GM12878 (cell line): ENCODE data around the gene MED19. TPM values are rescaled to one million over a fixed set of nuclear protein-coding genes. Genes with fewer than 3 reads are reported as not detected.

Source experiments
- ATAC-seq: fragments of 200-7000 bp; cut with Tn5 transposase; 3 replicates; pipeline ENCODE4 v1.9.1; 2020; ENCODE audit warnings: mild to moderate bottlenecking, moderate library complexity
- BruUV-seq: library from RNA; stranded (reverse); fragments of 400-500 nt; replicated peaks from 2 replicates; lab custom pipeline; 2021; lab: Mats Ljungman, UMichigan
- CTCF ChIA-PET: fragments of 300-600 bp; sonication (Branson Sonifier 250); formaldehyde crosslinking; extraction: SDS; loops from one replicate; lab custom pipeline; 2021; ENCODE audit warnings: inconsistent platforms; lab: Yijun Ruan, JAX
- POLR2A ChIA-PET: fragments of 350-600 bp; formaldehyde crosslinking; extraction: SDS; loops from one replicate; lab custom pipeline; 2021; ENCODE audit warnings: inconsistent platforms; lab: Charles Lee
- RAD21 ChIA-PET: fragments of 300-600 bp; sonication (Branson Sonifier 250); formaldehyde crosslinking; loops from one replicate; lab custom pipeline; 2023; ENCODE audit warnings: antibody characterized with exemption; ENCODE audit not compliant: unreplicated experiment; lab: Charles Lee
- SMC1A ChIA-PET: fragments of 300-600 bp; sonication (Branson Sonifier 250); formaldehyde crosslinking; loops from one replicate; lab custom pipeline; 2023; ENCODE audit not compliant: unreplicated experiment, uncharacterized antibody; lab: Charles Lee
- DNase-seq: peaks from one replicate; pipeline ENCODE4 v3.0.0-alpha.2; 2011; ENCODE audit warnings: low read depth, low spot score
- FAIRE-seq: peaks from 3 replicates; lab custom pipeline; 2011; peaks lifted over from hg19 to GRCh38; lab: Jason Lieb, UNC
- H2AFZ ChIP-seq: 2 replicates; pipeline ENCODE4 v1.6.0; 2011; ENCODE audit warnings: low read depth, low read length, control low read depth; ENCODE audit not compliant: control insufficient read depth
- H3K27ac ChIP-seq: 2 replicates; pipeline ENCODE4 v1.5.1; 2011; ENCODE audit warnings: control low read depth; ENCODE audit not compliant: control insufficient read depth, insufficient read depth
- H3K27me3 ChIP-seq, 2 experiments: replicated peaks in 1 of 2; 2 replicates each; pipeline versions ENCODE4 v1.6.0 to v1.6.1; 2011; ENCODE audit warnings: low read length in 1 of 2; ENCODE audit not compliant: control insufficient read depth in 2 of 2, insufficient read depth in 2 of 2
- H3K36me3 ChIP-seq, 2 experiments: 2 replicates each; pipeline ENCODE4 v1.5.1; 2011; ENCODE audit warnings: low read length in 1 of 2; ENCODE audit not compliant: control insufficient read depth in 2 of 2, insufficient read depth in 2 of 2
- H3K4me1 ChIP-seq: 2 replicates; pipeline ENCODE4 v1.6.1; 2011; ENCODE audit warnings: mild to moderate bottlenecking, low read length, moderate library complexity, mixed read lengths; ENCODE audit not compliant: control insufficient read depth, insufficient read depth
- H3K4me2 ChIP-seq: 2 replicates; pipeline ENCODE4 v1.6.0; 2011; ENCODE audit warnings: control low read depth; ENCODE audit not compliant: control insufficient read depth, insufficient read depth
- H3K4me3 ChIP-seq: fragments of 200-600 bp; sonication (generic); 2 replicates; pipeline ENCODE4 v1.5.1; 2016
- H3K79me2 ChIP-seq: 2 replicates; pipeline ENCODE4 v1.6.0; 2011; ENCODE audit warnings: low read length; ENCODE audit not compliant: control insufficient read depth, insufficient read depth
- H3K9ac ChIP-seq: 2 replicates; pipeline ENCODE4 v1.8.0; 2011; ENCODE audit warnings: low read length, control low read depth, mixed read lengths; ENCODE audit not compliant: control insufficient read depth, insufficient read depth
- H3K9me3 ChIP-seq: replicated peaks from 3 replicates; pipeline ENCODE4 v1.5.1; 2011; ENCODE audit warnings: mild to moderate bottlenecking, low read length; ENCODE audit not compliant: control insufficient read depth, insufficient read depth
- H4K20me1 ChIP-seq: 2 replicates; pipeline ENCODE4 v1.6.0; 2011; ENCODE audit not compliant: control insufficient read depth, insufficient read depth
- BCL3 ChIP-seq: IDR thresholded peaks from 2 replicates; pipeline ENCODE4 v1.6.1; 2011; ENCODE audit warnings: borderline replicate concordance, low read depth, mild to moderate bottlenecking, moderate library complexity, low read length; ENCODE audit not compliant: insufficient read depth, poor library complexity, severe bottlenecking
- E2F4 ChIP-seq: IDR thresholded peaks from 2 replicates; pipeline ENCODE4 v1.6.1; 2012; ENCODE audit warnings: low read depth, low read length, improper control_type of control experiment
- FOXK2 ChIP-seq: fragments of 450-650 bp; IDR thresholded peaks from 2 replicates; pipeline ENCODE4 v1.6.1; 2017; ENCODE audit warnings: mild to moderate bottlenecking, moderate library complexity
- GABPA ChIP-seq: IDR thresholded peaks from 2 replicates; pipeline ENCODE4 v1.6.1; 2014; ENCODE audit warnings: antibody characterized with exemption, low read depth, mild to moderate bottlenecking, inconsistent platforms
- HDAC2 ChIP-seq: fragments of 200-600 bp; sonication (generic); IDR thresholded peaks from 2 replicates; pipeline ENCODE4 v1.6.1; 2017
- MYC ChIP-seq: IDR thresholded peaks from 2 replicates; pipeline ENCODE4 v1.6.1; 2011; ENCODE audit warnings: mild to moderate bottlenecking, low read length, moderate library complexity, inconsistent platforms; ENCODE audit not compliant: insufficient read depth, insufficient replicate concordance, insufficient read length, severe bottlenecking
- NR2C2 ChIP-seq: IDR thresholded peaks from 2 replicates; pipeline ENCODE4 v1.6.1; 2011; ENCODE audit warnings: borderline replicate concordance, low read depth; ENCODE audit not compliant: control insufficient read depth, insufficient read length
- NRF1 ChIP-seq: conservative IDR thresholded peaks from 2 replicates; pipeline ENCODE4 v1.6.1; 2011; ENCODE audit warnings: mild to moderate bottlenecking, low read depth, low read length, improper control_type of control experiment
- RB1 ChIP-seq: fragments of 450-650 bp; formaldehyde crosslinking; IDR thresholded peaks from 2 replicates; pipeline ENCODE4 v1.6.1; 2017; ENCODE audit warnings: mild to moderate bottlenecking, borderline replicate concordance
- RFX5 ChIP-seq: IDR thresholded peaks from 2 replicates; pipeline ENCODE4 v1.6.1; 2011; ENCODE audit warnings: low read depth, low read length, improper control_type of control experiment
- SMARCA5 ChIP-seq: fragments of 450-650 bp; IDR thresholded peaks from 2 replicates; pipeline ENCODE4 v1.6.1; 2017; ENCODE audit warnings: mild to moderate bottlenecking
- SUZ12 ChIP-seq: fragments of 200-600 bp; sonication (generic); IDR thresholded peaks from one replicate; pipeline ENCODE4 v1.6.1; 2018; ENCODE audit warnings: antibody characterized with exemption, mild to moderate bottlenecking; ENCODE audit not compliant: unreplicated experiment
- TAF1 ChIP-seq: IDR thresholded peaks from 2 replicates; pipeline ENCODE4 v1.6.1; 2011; ENCODE audit warnings: mild to moderate bottlenecking, low read depth, low read length, borderline replicate concordance
- TBL1XR1 ChIP-seq: IDR thresholded peaks from 2 replicates; pipeline ENCODE4 v1.6.1; 2012; ENCODE audit warnings: low read depth, low read length, improper control_type of control experiment
- YBX1 ChIP-seq: fragments of 450-650 bp; IDR thresholded peaks from 2 replicates; pipeline ENCODE4 v1.6.1; 2016; ENCODE audit warnings: antibody characterized with exemption
- ZSCAN29 ChIP-seq: fragments of 450-650 bp; IDR thresholded peaks from 2 replicates; pipeline ENCODE4 v1.6.1; 2017; ENCODE audit warnings: mild to moderate bottlenecking, moderate library complexity
- WGBS: methylation state at CpG from one replicate; pipeline ENCODE4 v1.1.6; 2016; ENCODE audit warnings: low lambda C conversion rate; ENCODE audit not compliant: insufficient replicate concordance, insufficient coverage; ENCODE audit errors: missing lambda C conversion rate; 5-methylcytosine and 5-hydroxymethylcytosine counted together
- in situ Hi-C: fragments of 300-500 bp; cut with MboI; formaldehyde crosslinking; loops from 9 replicates; pipeline ENCODE4 v1.14.3; 2018; ENCODE audit warnings: mixed read lengths
- intact Hi-C: fragments of 100-400 bp; cut with micrococcal nuclease; formaldehyde crosslinking; loops from one replicate; pipeline ENCODE4 v1.14.2; 2022; ENCODE audit not compliant: unreplicated experiment
- polyA plus RNA-seq, 11 experiments: library from polyadenylated mRNA; depleted of rRNA in 4 of 11; unstranded in 6 of 11; stranded (reverse) in 5 of 11; fragments of >200 nt; fragmentation: Nextera tagmentation in 4 of 11; fragmentation: Illumina TruSeq in 1 of 11; extraction: Ambion mirVana in 4 of 11; extraction: Trizol in 1 of 11; gene quantifications; 1 replicate in 1 of 11; 2 replicates in 10 of 11; pipeline versions ENCODE4 v1.2.1 to v1.2.3, GENCODE V29; 2011 to 2016; ENCODE audit warnings: inconsistent platforms in 2 of 11, missing spikeins in 2 of 11, low read depth in 1 of 11
- total RNA-seq, 4 experiments: library from RNA; depleted of rRNA in 3 of 4; stranded (reverse); fragments of >200 nt in 3 of 4; fragmentation: Illumina TruSeq in 1 of 4; extraction: Trizol in 1 of 4; gene quantifications; 2 replicates each; pipeline versions ENCODE4 v1.2.1 to v1.2.3, GENCODE V29; 2013 to 2021
- TF ChIP-seq, protein P1 (sequence below): IDR thresholded peaks from 2 replicates; pipeline ENCODE4 v1.6.1; 2012; ENCODE audit warnings: low read depth, low read length, improper control_type of control experiment

MED19 gene
- total and polyA plus RNA-seq, 10 of the 15 experiments (the other 5 are each of a cell fraction or from before 2014, with no cell fraction given): 4.9 to 28.2 (median 17.3) TPM

GRCh38 chr11:57699813-57700212, 12.2 kb downstream of the MED19 start:
- TF ChIP-seq RFX5: no peak
- no peak for TF ChIP-seq ZSCAN29
- TF ChIP-seq SMARCA5: no peak
- no peak for TF ChIP-seq YBX1
- no peak for TF ChIP-seq MYC
- no peak for TF ChIP-seq TBL1XR1
- no peak for TF ChIP-seq BCL3
- no peak for TF ChIP-seq RB1
- TF ChIP-seq HDAC2: no peak
- TF ChIP-seq SUZ12: no peak
- TF ChIP-seq NRF1: no peak
- TF ChIP-seq, protein P1, sequence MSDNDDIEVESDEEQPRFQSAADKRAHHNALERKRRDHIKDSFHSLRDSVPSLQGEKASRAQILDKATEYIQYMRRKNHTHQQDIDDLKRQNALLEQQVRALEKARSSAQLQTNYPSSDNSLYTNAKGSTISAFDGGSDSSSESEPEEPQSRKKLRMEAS: no peak
- no peak for TF ChIP-seq FOXK2
- TF ChIP-seq GABPA: no peak
- no peak for TF ChIP-seq NR2C2
- no peak for TF ChIP-seq E2F4
- no peak for TF ChIP-seq TAF1
- intact Hi-C loops: no loop called here
- no peaks in the 10 kb centered on the region for H3K9me3 ChIP-seq
- peaks cover 24 to 43% of the 10 kb centered on the region in 2 experiments for H3K36me3 ChIP-seq
- H3K4me3 ChIP-seq: no peak overlapping the region
- H3K9ac ChIP-seq: no peak overlapping the region
- SMC1A ChIA-PET: interaction anchor here (0.7 to 1.5 kb wide), 3 partner anchors 14 to 860 kb away, joined by 3 to 4 read pairs (median 3); no protein-coding TSS in a partner anchor
- DNase-seq (no peak), ATAC-seq (no peak), FAIRE-seq (no peak)
- CTCF ChIA-PET: interaction anchor here (1.1 kb wide), 1 partner anchor 101 kb away, joined by 4 read pairs; no protein-coding TSS in a partner anchor
- RAD21 ChIA-PET: interaction anchor here (1.3 kb wide), 1 partner anchor 101 kb away, joined by 4 read pairs; no protein-coding TSS in a partner anchor
- H3K27me3 ChIP-seq: no peaks in the 10 kb centered on the region
- H3K79me2 ChIP-seq: no peaks in the 10 kb centered on the region
- POLR2A ChIA-PET: interaction anchor here (1.4 kb wide), 1 partner anchor 9 kb away, joined by 3 read pairs; no protein-coding TSS in a partner anchor
- in situ Hi-C loops: no loop called here
- no peaks in the 10 kb centered on the region for H3K4me1 ChIP-seq
- WGBS: 99% methylated on average over 10 of the region's 10 CpGs
- no peak overlapping the region for H2AFZ ChIP-seq
- H3K4me2 ChIP-seq: no peak overlapping the region
- no TSS peak for BruUV-seq
- no peaks in the 10 kb centered on the region for H4K20me1 ChIP-seq
- H3K27ac ChIP-seq: no peak overlapping the region
